HG03439 (cell line): ENCODE measurements around the gene CYP20A1.
"Not testable (repeated sequence)": the region's sequence is repeated elsewhere in the genome, so short reads cannot be mapped to it uniquely, and the experiment has no call there.

Source experiments
- ATAC-seq: cut with Tn5 transposase; IDR thresholded peaks from one replicate; pipeline ENCODE4 v1.9.1; 2021; ENCODE audit warnings: mild to moderate bottlenecking, moderate library complexity; ENCODE audit not compliant: unreplicated experiment

Gene CYP20A1, protein sequence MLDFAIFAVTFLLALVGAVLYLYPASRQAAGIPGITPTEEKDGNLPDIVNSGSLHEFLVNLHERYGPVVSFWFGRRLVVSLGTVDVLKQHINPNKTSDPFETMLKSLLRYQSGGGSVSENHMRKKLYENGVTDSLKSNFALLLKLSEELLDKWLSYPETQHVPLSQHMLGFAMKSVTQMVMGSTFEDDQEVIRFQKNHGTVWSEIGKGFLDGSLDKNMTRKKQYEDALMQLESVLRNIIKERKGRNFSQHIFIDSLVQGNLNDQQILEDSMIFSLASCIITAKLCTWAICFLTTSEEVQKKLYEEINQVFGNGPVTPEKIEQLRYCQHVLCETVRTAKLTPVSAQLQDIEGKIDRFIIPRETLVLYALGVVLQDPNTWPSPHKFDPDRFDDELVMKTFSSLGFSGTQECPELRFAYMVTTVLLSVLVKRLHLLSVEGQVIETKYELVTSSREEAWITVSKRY

DNA sequence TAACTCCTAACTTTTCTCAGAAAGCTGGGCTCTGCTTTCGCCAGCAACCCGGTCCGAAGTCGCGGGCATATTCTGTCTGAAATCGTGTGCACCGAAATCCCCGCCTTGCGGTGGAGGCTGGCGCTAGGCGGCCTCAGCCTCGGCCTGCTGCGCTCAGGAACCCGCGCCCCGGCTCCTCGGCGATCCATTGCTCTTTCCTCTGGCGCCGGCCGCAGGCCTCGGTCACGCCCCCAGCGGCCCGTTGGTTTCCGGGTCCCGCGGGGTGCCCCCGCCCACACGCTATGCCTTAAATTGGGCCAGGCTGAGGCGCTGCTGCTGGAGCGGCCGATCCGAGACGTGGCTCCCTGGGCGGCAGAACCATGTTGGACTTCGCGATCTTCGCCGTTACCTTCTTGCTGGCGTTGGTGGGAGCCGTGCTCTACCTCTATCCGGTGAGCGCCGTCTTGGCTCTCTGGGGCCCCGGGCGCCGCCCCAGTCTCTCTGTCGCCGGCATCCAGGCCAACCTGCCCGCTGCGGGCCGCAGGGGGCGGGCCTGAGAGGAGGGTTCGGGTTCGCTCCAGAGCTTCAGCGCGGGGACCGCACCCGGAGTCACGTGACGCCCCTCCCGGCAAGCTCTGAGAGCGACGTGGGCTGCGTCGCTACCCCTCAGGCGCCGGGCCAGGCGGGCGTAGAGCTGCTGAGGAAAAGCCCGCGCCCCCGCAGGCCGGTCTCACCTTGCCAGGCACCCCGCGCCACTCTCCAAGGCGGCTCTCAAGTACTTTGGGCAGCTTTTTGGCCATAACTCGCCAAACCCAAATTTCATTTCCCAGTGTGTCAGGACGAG lies at the start of gene CYP20A1:
Gene CYP20A1 (plus strand): TSS at position 315 of the 823 bp plus-strand sequence. CDS start 45 bp downstream, at position 360.
- ATAC-seq: peak; percentile 93

DNA sequence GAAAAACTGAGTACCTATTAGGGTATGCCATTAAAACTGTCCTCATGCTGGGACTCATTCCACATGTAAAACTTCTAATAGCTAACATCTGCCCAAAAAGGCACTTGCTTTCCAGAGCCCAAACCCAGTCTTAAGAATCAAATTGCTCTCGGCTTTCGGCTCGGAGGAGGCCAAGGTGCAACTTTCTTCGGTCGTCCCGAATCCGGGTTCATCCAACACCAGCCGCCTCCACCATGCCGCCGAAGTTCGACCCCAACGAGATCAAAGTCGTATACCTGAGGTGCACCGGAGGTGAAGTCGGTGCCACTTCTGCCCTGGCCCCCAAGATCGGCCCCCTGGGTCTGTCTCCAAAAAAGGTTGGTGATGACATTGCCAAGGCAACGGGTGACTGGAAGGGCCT lies 48.3 kb upstream of the CYP20A1 start:
- not testable (repeated sequence) for ATAC-seq

DNA sequence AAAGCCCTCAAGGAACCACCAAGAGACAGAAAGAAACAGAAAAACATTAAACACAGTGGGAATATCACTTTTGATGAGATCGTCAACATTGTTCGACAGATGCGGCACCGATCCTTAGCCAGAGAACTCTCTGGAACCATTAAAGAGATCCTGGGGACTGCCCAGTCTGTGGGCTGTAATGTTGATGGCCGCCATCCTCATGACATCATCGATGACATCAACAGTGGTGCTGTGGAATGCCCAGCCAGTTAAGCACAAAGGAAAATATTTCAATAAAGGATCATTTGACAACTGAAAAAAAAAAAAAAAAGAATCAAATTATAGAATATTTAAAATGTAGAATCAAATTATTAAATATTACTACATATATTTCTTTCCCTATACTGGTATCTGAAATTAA lies 47.8 kb upstream of the CYP20A1 start:
- ATAC-seq: not testable (repeated sequence)

DNA sequence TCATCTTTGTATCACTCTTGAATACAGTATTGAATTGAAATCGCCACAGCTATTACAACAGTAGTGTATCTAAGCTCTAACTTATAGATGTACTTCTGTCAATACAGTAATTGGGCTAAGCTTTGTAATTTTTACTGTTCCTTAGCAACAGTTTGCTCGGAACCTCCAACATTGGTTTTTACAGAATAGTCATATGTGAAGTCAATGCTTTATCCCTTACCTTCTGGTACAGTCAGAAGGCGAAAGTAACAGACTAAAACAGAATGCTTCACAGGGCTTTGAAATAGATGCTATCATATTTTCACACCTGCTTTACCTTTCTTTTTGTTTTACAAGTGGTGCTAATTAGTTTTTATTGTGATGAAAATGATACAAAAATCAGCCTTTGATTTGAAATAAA lies 46.9 kb upstream of the CYP20A1 start:
- no peak for ATAC-seq

DNA sequence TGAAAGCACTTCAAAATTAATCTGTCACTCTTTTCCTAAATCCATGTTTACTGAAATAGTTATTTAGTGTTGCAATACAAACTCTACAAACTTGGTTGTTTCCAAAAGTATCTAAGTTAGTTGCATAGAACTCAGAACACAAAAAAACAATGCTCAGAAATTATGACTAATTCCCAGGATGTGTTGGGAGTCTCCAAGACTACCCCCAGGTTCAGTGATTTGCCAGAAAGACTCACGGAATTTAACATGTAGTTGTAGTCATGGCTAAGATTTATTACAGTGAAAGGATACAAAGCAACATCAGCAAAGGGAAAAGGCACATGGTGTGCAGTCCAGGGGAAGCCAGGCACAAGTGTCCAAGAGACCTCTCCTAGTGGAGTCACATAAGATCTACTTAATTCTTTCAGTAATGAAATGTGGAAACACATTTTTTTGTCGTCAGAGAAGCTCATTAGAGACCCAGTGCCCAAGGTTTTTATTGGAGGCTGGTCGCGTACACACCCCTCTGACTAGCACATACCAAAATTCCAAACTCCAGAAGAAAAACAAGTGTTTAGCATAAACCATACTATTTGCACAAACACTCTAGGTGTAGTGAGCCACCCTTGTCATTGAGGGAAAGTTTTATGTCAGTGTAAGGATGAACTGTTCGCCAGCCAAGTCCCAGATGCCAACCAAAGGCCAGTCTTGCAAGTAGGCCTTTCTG lies 43.3 kb upstream of the CYP20A1 start:
- ATAC-seq: no peak

DNA sequence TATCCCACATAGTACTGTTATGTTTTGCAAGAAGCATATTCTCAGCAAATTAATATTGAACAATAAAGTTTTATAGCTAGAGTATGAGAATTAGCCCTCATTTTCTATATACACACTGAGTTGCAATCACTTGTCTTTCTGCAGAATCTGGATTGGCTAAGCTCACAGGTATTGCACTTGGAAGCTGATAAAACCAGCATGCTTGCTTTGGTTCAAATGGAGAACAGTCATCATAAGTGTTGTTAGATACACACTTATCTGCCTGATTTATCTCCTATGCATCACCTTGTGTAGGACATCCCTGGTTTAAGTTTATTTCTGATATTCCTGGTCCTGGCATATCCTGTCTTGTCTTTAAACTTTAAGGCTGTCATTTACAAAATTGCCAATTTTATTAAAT lies 38.0 kb upstream of the CYP20A1 start:
- no peak for ATAC-seq

DNA sequence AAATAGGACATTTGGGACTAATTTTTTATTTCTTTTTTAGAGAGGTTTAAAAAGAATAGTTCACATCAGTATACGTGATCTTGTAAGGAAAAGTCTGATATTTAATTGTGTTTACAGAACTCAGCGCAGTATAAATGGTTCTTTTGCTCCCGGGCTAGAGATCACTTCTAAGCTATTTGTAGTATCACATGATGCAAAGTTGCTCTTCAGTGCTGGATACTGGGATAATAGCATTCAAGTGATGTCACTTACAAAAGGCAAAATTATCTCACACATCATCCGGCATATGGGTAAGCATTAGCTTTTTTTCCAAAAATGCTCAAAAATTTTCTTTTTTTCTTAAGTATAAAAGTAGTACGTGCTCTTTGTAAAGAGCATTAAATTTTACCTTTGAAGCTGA lies 37.4 kb upstream of the CYP20A1 start:
- ATAC-seq: no peak

DNA sequence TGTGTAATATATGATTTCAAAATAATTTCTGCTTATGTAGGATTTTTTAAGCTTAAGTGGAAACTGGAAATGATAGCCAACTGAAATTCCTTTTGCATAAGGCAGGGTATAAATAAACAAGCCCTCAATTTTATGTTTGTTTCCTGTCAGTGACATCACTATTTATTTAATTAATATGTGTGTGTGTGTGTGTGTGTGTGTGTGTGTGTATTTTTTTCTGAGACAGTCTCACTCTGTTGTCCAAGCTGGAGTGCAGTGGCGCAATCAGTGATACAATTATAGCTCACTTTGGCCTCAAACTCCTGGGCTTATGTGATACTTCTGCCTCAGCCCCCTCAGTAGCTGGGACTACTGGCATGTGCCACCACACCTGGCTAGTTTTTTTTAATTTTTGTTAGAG lies 29.3 kb upstream of the CYP20A1 start:
- no peak for ATAC-seq

DNA sequence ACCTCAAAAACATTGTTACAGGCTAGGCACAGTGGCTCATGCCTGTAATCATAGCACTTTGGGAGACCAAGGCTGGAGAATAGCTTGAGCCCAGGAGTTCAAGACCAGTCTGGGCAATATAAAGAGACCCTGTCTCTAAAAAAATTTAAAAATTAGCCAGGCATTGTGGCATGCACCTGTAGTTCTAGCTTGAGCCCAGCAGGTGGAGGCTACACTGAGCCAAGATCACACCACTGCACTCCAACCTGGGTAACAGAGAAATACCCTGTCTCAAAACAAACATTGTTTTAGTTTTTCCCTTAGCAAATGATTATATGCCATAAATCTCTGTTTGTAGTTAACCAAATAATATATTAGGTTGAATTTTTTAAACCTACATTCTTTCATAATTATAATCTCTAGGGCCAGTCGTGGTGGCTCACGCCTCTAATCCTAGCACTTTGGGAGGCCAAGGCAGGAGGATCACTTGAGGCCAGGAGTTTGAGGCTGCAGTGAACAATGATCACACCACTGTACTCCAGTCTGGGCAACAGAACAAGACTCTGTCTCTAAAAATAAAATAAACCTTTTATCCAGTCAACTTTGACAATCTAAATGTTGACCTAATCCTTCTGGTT lies 13.3 kb upstream of the CYP20A1 start:
- no peak for ATAC-seq

DNA sequence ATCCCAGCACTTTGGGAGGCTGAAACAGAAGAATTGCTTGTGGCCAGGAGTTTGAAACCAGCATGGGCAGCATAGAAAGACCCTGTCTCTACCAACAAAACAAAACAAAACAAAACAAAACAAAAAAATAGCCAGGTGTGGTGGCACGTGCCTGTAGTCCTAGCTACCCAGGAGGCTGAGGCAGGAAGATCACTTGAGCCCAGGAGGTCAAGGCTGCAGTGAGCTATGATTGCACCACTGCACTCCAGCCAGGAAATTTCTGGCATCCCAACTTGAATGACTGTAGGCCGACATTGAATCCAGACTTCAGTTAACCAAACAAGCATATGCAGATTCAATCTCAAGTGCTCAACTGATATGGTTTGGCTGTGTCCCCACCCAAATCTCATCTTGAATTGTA lies 9.1 kb upstream of the CYP20A1 start:
- ATAC-seq: not testable (repeated sequence)

DNA sequence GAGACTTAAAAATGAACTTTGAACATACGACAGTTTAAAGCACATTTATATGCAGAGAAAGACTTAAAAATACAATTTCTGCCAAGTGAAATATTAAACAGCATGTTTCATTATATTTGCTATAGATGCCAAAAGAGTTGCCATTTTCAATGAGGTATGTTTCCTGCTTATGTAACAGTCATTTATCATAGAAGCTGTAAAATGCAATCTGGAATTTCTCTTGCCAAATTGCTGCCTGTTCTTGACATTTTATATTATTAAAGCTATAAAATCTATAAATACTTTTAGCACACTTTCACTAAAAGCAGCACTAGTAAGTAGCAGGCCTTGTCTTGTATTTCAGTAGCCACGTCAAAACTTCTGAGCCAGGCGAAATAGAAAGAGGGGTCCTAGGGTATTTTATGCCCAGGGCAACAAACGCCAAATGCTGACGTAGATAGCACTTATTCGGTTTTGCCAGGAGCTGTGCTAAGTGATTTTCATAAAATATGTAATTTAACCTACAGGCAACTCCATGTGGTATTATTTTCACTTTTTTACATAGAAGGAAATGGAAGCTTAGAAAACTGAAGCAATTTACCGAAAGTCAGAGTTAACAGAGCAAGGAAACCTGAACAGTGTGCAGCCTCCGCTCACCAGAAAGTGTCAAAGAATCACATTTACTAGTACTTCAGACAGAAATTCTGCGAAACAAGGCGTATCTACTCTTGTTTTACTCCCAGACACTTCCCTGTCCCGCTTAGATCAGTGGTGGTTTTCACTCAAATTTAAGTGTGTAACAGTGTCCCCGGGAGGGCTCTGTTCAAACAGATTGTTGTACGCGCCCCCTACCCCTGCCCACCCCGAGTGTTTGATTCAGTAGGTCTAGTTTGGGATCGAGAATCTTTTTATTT lies 1.2 kb upstream of the CYP20A1 start:
- ATAC-seq: no peak

DNA sequence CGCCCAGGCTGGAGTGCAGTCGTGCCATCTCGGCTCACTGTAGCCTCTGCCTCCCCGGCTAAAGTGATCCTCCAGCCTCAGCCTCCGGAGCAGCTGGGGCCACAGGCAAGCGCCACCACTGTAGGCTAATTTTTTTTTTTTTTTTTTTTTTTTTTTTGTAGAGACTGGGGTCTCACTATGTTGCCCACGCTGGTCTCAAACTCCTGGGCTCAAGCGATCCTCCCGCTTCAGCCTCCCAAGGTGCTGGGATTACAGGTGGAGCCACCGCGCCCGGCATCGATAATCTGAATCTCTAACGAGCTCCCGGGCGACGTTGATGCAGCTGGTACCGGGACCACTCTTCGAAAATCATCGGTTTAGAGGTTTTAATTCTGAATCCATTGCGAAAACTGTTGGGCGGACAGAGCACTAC lies 520 bp upstream of the CYP20A1 start:
- ATAC-seq: peak; percentile 5

DNA sequence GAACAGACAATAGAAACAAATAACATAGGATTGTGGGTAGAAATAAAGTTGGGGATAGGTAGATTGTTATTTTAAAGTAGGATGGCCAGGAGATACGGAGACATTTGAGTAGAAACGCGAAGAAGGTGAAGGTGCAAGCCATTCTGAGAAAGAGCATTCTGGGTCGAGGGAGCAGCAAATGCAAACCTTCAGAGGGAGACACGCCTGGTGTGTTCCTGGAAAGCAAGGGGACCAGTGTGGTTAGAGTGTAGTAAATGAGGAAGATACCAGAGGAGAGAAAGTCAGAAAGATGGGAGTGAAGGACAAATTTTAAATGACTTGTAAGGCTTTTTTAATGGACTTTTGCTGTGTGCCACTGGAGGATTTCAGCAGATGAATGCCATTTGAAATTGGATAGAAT lies 1.7 kb downstream of the CYP20A1 start:
- ATAC-seq: no peak

DNA sequence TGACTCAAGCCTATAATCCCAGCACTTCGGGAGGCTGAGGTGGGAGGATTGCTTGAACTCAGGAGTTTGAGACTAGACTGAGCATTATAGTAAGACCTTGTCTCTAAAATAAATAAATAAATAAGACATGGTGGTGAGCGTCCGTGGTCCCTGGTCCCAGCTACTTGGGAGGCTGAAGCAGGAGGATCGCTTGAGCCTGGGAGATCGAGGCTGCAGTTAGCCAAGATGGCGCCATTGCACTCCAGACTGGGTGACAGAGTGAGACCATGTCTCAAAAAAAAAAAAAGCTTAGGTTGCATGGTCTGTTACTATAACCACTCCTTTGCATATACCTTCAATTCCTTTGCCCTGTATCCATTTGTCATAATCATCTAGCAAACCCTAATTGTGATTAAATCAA lies 3.7 kb downstream of the CYP20A1 start:
- ATAC-seq: no peak

DNA sequence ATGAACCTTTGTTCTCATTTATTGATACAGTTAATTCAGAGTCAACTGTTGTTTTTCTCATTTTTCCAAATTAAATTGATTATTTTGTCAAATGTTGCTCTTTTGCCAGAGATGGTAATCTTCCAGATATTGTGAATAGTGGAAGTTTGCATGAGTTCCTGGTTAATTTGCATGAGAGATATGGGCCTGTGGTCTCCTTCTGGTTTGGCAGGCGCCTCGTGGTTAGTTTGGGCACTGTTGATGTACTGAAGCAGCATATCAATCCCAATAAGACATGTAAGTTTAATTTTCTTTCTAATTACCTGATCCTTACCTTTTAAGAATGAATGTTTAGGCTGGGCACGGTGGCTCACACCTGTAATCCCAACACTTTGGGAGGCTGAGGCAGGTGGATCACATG lies 7.8 kb downstream of the CYP20A1 start:
- no peak for ATAC-seq

DNA sequence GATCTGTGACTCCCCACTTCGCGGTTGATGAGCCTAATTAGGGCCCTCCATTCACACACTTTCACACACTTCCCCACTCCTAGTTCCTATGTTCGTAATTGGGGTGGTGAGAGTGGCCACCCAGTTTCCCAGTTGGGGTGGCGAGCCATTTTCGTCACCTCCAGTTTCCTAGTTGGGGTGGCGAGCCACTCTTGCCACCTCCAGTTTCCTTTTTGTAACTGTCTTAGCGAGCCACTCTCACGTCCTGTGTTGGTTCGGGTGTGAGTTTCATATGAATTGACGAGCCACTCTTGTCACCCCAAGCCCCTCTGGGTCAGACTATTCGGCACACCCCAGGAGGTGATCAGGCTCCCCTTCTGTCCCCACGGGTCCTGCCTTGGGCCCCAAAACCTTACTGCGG lies 14.0 kb downstream of the CYP20A1 start:
- no peak for ATAC-seq

DNA sequence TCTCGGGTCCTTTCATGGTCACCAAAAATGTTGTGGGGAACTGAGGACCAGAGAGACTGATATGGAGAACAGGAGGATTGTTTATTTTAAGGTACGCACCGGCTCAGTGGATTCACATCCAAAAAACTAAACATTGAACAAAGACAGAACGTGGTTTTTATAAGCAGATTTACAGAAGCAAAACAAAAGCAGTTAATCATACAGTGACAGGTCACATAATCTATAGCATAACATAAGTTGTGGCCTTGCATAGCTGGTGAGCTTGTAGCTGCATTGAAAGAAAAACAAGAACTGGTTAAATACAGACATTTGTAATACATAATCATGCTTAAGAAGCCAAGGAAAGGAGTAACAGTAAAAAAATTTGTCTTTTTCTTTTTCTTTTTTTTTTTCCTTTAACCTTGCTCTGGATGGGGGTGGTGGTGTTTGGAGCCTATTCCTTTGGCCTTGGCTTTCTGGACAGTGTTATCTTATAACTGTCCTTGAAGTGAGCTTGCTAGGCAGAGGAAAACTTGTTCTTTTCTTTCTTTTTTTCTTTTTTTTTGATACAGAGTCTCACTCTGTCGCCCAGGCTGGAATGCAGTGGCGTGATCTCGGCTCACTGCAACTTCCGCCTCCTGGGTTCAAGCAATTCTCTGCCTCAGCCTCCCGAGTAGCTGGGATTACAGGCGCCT lies 14.7 kb downstream of the CYP20A1 start:
- not testable (repeated sequence) for ATAC-seq

DNA sequence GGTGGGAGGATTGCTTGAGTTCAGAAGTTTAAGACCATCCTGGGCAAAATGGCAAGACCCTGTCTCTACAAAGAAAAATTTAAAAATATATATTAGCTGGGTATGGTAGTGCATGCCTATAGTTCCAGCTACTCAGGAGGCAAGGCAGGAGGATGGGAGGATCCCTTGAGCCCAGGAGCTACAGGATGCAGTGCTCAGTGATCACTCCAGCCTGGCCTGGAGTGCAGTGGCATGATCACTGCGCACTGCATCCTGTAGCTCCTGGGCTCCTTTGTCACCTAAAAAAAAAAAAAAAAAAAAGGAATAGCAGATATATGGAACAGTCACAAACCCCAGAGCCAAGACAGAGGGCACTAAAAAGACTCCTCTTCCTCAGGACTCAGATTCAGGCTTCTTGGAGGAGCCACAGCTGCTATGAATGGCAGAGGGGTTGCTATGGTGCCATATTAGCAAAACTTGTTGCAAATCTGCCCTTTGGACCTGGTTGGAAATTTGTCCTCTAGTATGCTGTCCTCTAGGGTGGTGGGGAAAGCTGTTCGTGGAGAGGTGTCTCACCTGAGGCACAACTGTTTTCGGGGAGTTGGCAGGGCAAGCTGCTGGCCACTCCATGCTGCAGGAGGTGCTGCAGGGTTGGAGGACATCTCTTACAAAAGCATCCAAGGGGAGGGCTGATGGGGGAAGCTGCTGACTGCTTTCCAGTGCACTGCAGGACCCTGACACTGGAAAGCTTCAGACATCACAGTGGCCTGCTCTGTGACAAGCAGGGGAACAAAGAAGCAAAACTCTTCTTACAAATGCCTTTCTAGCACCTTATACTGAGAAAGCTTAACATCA lies 22.7 kb downstream of the CYP20A1 start:
- no peak for ATAC-seq
